Measurements from ENCODE around the gene TEPSIN. TPM values are rescaled to one million over a fixed set of nuclear protein-coding genes. Genes with fewer than 3 reads are reported as not detected.

Gene TEPSIN
- total RNA-seq, 1 experiment from 2014 or later, result 38.8 TPM

DNA sequence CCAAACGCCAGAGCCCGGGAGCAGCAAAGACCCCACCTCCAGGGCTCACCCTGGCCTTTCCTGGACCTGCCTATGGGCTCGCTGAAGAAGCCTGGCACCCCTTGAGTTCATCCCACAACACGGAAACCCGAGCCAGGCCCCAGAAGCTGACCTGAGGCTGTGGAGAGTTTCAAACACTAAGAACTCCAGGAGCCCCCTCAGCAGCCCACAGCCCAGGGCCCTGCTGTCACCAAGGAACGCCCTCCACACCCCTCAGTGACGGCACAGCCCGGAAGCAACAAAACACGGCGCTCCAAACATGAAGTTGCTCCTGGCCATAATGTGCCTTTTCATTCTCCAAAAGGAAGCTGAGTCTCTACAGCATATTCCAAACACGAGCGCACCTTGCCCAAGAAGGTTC lies 47.0 kb upstream of the TEPSIN start:
- H3K27ac ChIP-seq (ENCODE audit: insufficient read length, low read depth, low read length), result no peak overlapping the region
- Mint-ChIP-seq H3K9me3 (no peaks in the 10 kb centered on the region), H3K4me3 (no peak overlapping the region), H3K36me3 (ENCODE audit: insufficient read depth in 1 of 3, low read depth in 3 of 3) (peaks cover 5 to 30% (median 5%) of the 10 kb centered on the region in 3 experiments; a peak in 6 of 7 replicates), H3K4me1 (peaks cover 2 to 7% of the 10 kb centered on the region in 2 experiments; a peak in 3 of 4 replicates), H3K27me3 (ENCODE audit: low read depth) (no peaks in the 10 kb centered on the region), H3K27ac (peak overlapping the region in 1 of 3 experiments; percentile 61; a peak in 2 of 7 replicates)
- no peak overlapping the region for H2BK20ac ChIP-seq (ENCODE audit: low read depth, low read length, poor library complexity, severe bottlenecking)
- no peak overlapping the region for H2BK12ac ChIP-seq (ENCODE audit: insufficient read length, low read depth, low read length)
- TF ChIP-seq, protein P1, sequence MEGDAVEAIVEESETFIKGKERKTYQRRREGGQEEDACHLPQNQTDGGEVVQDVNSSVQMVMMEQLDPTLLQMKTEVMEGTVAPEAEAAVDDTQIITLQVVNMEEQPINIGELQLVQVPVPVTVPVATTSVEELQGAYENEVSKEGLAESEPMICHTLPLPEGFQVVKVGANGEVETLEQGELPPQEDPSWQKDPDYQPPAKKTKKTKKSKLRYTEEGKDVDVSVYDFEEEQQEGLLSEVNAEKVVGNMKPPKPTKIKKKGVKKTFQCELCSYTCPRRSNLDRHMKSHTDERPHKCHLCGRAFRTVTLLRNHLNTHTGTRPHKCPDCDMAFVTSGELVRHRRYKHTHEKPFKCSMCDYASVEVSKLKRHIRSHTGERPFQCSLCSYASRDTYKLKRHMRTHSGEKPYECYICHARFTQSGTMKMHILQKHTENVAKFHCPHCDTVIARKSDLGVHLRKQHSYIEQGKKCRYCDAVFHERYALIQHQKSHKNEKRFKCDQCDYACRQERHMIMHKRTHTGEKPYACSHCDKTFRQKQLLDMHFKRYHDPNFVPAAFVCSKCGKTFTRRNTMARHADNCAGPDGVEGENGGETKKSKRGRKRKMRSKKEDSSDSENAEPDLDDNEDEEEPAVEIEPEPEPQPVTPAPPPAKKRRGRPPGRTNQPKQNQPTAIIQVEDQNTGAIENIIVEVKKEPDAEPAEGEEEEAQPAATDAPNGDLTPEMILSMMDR (conservative IDR thresholded peaks at IDR 0.05), result no peak
- no peaks in the 10 kb centered on the region for H3K23me2 ChIP-seq (ENCODE audit: insufficient read length, low read depth, low read length, poor library complexity, severe bottlenecking)
- H3K14ac ChIP-seq (ENCODE audit: insufficient read depth, low read length), result no peak overlapping the region
- H4K8ac ChIP-seq (replicated peaks; ENCODE audit: insufficient read length, low read depth, low read length), result no peak overlapping the region
- no peak overlapping the region for H3T11ph ChIP-seq (ENCODE audit: low read length)
- H2BK120ac ChIP-seq (ENCODE audit: low read depth, low read length, poor library complexity, severe bottlenecking), result no peak overlapping the region
- no peak overlapping the region for H4K91ac ChIP-seq (ENCODE audit: insufficient read length, low read depth, low read length)
- H3K23ac ChIP-seq (ENCODE audit: insufficient read length, low read depth, low read length), result no peak overlapping the region
- H3K18ac ChIP-seq (ENCODE audit: insufficient read length, low read depth, low read length), result no peak overlapping the region
- H3K9ac ChIP-seq (ENCODE audit: extremely low read depth, insufficient read length, low read length), result no peak overlapping the region
- no peak overlapping the region for H3K4me2 ChIP-seq (ENCODE audit: insufficient read depth, insufficient read length, low read length)
- H2AFZ ChIP-seq (ENCODE audit: low read length), result no peak overlapping the region
- peaks cover 3% of the 10 kb centered on the region; the same call in 1 of the 2 replicates for H3K79me2 ChIP-seq (ENCODE audit: insufficient read depth, low read length)
- no CpG with 5 or more reads among the region's 12 CpGs for WGBS (ENCODE audit: extremely low coverage, insufficient read length, low lambda C conversion rate)
- H3K56ac ChIP-seq (ENCODE audit: insufficient read length, low read depth, low read length), result no peak overlapping the region
- H2BK15ac ChIP-seq (ENCODE audit: low read depth, low read length), result no peak overlapping the region
- H3K79me1 ChIP-seq (ENCODE audit: insufficient read depth, low read depth, low read length, poor library complexity, severe bottlenecking), result peaks cover 3% of the 10 kb centered on the region
- no peaks in the 10 kb centered on the region for H4K20me1 ChIP-seq (ENCODE audit: control insufficient read depth, insufficient read depth, insufficient read length)
- no peak for DNase-seq
- H3K4me1 ChIP-seq (ENCODE audit: insufficient read depth, low read length), result no peaks in the 10 kb centered on the region
- H3K9me3 ChIP-seq (ENCODE audit: control insufficient read depth, low read depth, low read length), result no peaks in the 10 kb centered on the region
- H4K5ac ChIP-seq (ENCODE audit: insufficient read length, low read depth, low read length), result no peak overlapping the region
- no peak overlapping the region for H3K4ac ChIP-seq (ENCODE audit: low read depth, low read length)
- no peak overlapping the region for H2BK5ac ChIP-seq (ENCODE audit: insufficient read length, low read length)
- H3K27me3 ChIP-seq (ENCODE audit: insufficient read depth, low read length), result no peaks in the 10 kb centered on the region
- H2AK5ac ChIP-seq (ENCODE audit: insufficient read length, low read length), result no peak overlapping the region
